H9 (cell line): ENCODE results near the gene KCTD2. TPM values are rescaled to one million over a fixed set of nuclear protein-coding genes. Genes with fewer than 3 reads are reported as not detected.

Experiments used
- DNase-seq: peaks from one replicate; pipeline ENCODE4 v3.0.0-alpha.2; 2017
- H2AFZ ChIP-seq: one replicate; pipeline ENCODE4 v1.6.1; 2013; ENCODE audit warnings: mild to moderate bottlenecking, low read length, control low read depth, moderate library complexity
- H2AK5ac ChIP-seq: 2 replicates; pipeline ENCODE4 v1.6.1; 2013; ENCODE audit warnings: low read length, control low read depth, mixed read lengths; ENCODE audit not compliant: insufficient read length
- H2BK120ac ChIP-seq: one replicate; pipeline ENCODE4 v1.6.1; 2013; ENCODE audit warnings: low read depth, mild to moderate bottlenecking, low read length, control low read depth, inconsistent platforms; ENCODE audit not compliant: poor library complexity, severe bottlenecking
- H2BK12ac ChIP-seq: 2 replicates; pipeline ENCODE4 v1.6.1; 2013; ENCODE audit warnings: low read length, control low read depth, mixed read lengths, low read depth; ENCODE audit not compliant: insufficient read length
- H2BK15ac ChIP-seq: 2 replicates; pipeline ENCODE4 v1.6.1; 2013; ENCODE audit warnings: low read depth, low read length, control low read depth
- H2BK20ac ChIP-seq: one replicate; pipeline ENCODE4 v1.6.1; 2013; ENCODE audit warnings: low read depth, mild to moderate bottlenecking, low read length, control low read depth, inconsistent platforms; ENCODE audit not compliant: poor library complexity, severe bottlenecking
- H2BK5ac ChIP-seq: 2 replicates; pipeline ENCODE4 v1.6.1; 2013; ENCODE audit warnings: low read length, control low read depth, mixed read lengths; ENCODE audit not compliant: insufficient read length
- H3K14ac ChIP-seq: 2 replicates; pipeline ENCODE4 v1.6.1; 2013; ENCODE audit warnings: low read length, control low read depth; ENCODE audit not compliant: insufficient read depth
- H3K18ac ChIP-seq: 2 replicates; pipeline ENCODE4 v1.6.1; 2013; ENCODE audit warnings: low read depth, mild to moderate bottlenecking, mixed read lengths, low read length, control low read depth; ENCODE audit not compliant: insufficient read length
- H3K23ac ChIP-seq: 2 replicates; pipeline ENCODE4 v1.6.1; 2013; ENCODE audit warnings: low read length, control low read depth, mixed read lengths, low read depth; ENCODE audit not compliant: insufficient read length
- H3K23me2 ChIP-seq: 2 replicates; pipeline ENCODE4 v1.6.1; 2013; ENCODE audit warnings: low read depth, mild to moderate bottlenecking, mixed read lengths, low read length, control low read depth; ENCODE audit not compliant: insufficient read length, poor library complexity, severe bottlenecking
- H3K27ac ChIP-seq: 2 replicates; pipeline ENCODE4 v1.5.1; 2013; ENCODE audit warnings: low read length, control low read depth, mixed read lengths, low read depth; ENCODE audit not compliant: insufficient read length
- H3K27me3 ChIP-seq: 2 replicates; pipeline ENCODE4 v1.6.1; 2013; ENCODE audit warnings: low read length, control low read depth, inconsistent platforms; ENCODE audit not compliant: insufficient read depth
- H3K4ac ChIP-seq: 2 replicates; pipeline ENCODE4 v1.6.1; 2013; ENCODE audit warnings: low read depth, mild to moderate bottlenecking, control low read depth, inconsistent platforms, low read length, moderate library complexity
- H3K4me1 ChIP-seq: 2 replicates; pipeline ENCODE4 v1.6.1; 2013; ENCODE audit warnings: low read length, control low read depth, inconsistent platforms; ENCODE audit not compliant: insufficient read depth
- H3K4me2 ChIP-seq: 2 replicates; pipeline ENCODE4 v1.6.1; 2013; ENCODE audit warnings: low read length, control low read depth, mixed read lengths; ENCODE audit not compliant: insufficient read length, insufficient read depth
- H3K56ac ChIP-seq: 2 replicates; pipeline ENCODE4 v1.6.1; 2013; ENCODE audit warnings: low read depth, mild to moderate bottlenecking, mixed read lengths, low read length, control low read depth; ENCODE audit not compliant: insufficient read length
- H3K79me1 ChIP-seq: 2 replicates; pipeline ENCODE4 v1.6.1; 2013; ENCODE audit warnings: low read depth, mild to moderate bottlenecking, moderate library complexity, low read length, control low read depth, inconsistent platforms; ENCODE audit not compliant: insufficient read depth, poor library complexity, severe bottlenecking
- H3K79me2 ChIP-seq: 2 replicates; pipeline ENCODE4 v1.6.1; 2013; ENCODE audit warnings: low read length, control low read depth, inconsistent platforms; ENCODE audit not compliant: insufficient read depth
- H3K9ac ChIP-seq: 2 replicates; pipeline ENCODE4 v1.6.1; 2013; ENCODE audit warnings: low read length, control low read depth, mixed read lengths; ENCODE audit not compliant: insufficient read length; ENCODE audit errors: extremely low read depth
- H3K9me3 ChIP-seq: one replicate; pipeline ENCODE4 v1.6.1; 2013; ENCODE audit warnings: low read depth, low read length, inconsistent platforms; ENCODE audit not compliant: control insufficient read depth
- H3T11ph ChIP-seq: one replicate; pipeline ENCODE4 v1.6.1; 2013; ENCODE audit warnings: mild to moderate bottlenecking, low read length, control low read depth, inconsistent platforms
- H4K20me1 ChIP-seq: one replicate; pipeline ENCODE4 v1.6.1; 2013; ENCODE audit not compliant: control insufficient read depth, insufficient read length, insufficient read depth
- H4K5ac ChIP-seq: 2 replicates; pipeline ENCODE4 v1.6.1; 2013; ENCODE audit warnings: low read depth, mild to moderate bottlenecking, mixed read lengths, low read length, control low read depth; ENCODE audit not compliant: insufficient read length
- H4K8ac ChIP-seq: replicated peaks from 2 replicates; pipeline ENCODE4 v1.6.1; 2013; ENCODE audit warnings: low read length, control low read depth, mixed read lengths, low read depth; ENCODE audit not compliant: insufficient read length
- H4K91ac ChIP-seq: 2 replicates; pipeline ENCODE4 v1.6.1; 2013; ENCODE audit warnings: low read depth, mild to moderate bottlenecking, moderate library complexity, mixed read lengths, low read length, control low read depth; ENCODE audit not compliant: insufficient read length
- H3K27ac Mint-ChIP-seq, 3 experiments: 2 replicates in 2 of 3; 3 replicates in 1 of 3; pipeline ENCODE4 v1.8.0; 2020 to 2021; ENCODE audit warnings: mixed read lengths in 3 of 3, mild to moderate bottlenecking in 1 of 3, moderate library complexity in 1 of 3
- H3K27me3 Mint-ChIP-seq: 2 replicates; pipeline ENCODE4 v1.8.0; 2021; ENCODE audit warnings: low read depth, mild to moderate bottlenecking, moderate library complexity, mixed read lengths
- H3K36me3 Mint-ChIP-seq, 3 experiments: 2 replicates in 2 of 3; 3 replicates in 1 of 3; pipeline ENCODE4 v1.8.0; 2020 to 2021; ENCODE audit warnings: low read depth in 3 of 3, mixed read lengths in 3 of 3; ENCODE audit not compliant: insufficient read depth in 1 of 3
- H3K4me1 Mint-ChIP-seq, 2 experiments: 2 replicates each; pipeline ENCODE4 v1.8.0; 2020; ENCODE audit warnings: mixed read lengths in 2 of 2
- H3K4me3 Mint-ChIP-seq, 2 experiments: 2 replicates in 1 of 2; 3 replicates in 1 of 2; pipeline ENCODE4 v1.8.0; 2020 to 2021; ENCODE audit warnings: mild to moderate bottlenecking in 2 of 2, mixed read lengths in 2 of 2, moderate library complexity in 1 of 2
- H3K9me3 Mint-ChIP-seq, 2 experiments: 2 replicates in 1 of 2; 3 replicates in 1 of 2; pipeline ENCODE4 v1.8.0; 2020; ENCODE audit warnings: mild to moderate bottlenecking in 2 of 2, mixed read lengths in 2 of 2, moderate library complexity in 1 of 2
- CTCF ChIP-seq: fragments of 200-600 bp; sonication (generic); conservative IDR thresholded peaks from 3 replicates; pipeline ENCODE4 v1.8.0; 2021; ENCODE audit warnings: antibody characterized with exemption, mild to moderate bottlenecking
- WGBS: extraction: QIAGEN DNeasy Blood & Tissue Kit; methylation state at CpG from one replicate; pipeline ENCODE4 v1.1.7; 2013; ENCODE audit warnings: missing lambda C conversion rate, low lambda C conversion rate, mixed read lengths; ENCODE audit not compliant: insufficient read length; ENCODE audit errors: extremely low coverage; 5-methylcytosine and 5-hydroxymethylcytosine counted together
- total RNA-seq: library from RNA; stranded (reverse); gene quantifications from 2 replicates; pipeline ENCODE4 v1.2.1, GENCODE V29; 2021

The KCTD2 gene
- total RNA-seq, 1 experiment from 2014 or later: 40.1 TPM

DNA sequence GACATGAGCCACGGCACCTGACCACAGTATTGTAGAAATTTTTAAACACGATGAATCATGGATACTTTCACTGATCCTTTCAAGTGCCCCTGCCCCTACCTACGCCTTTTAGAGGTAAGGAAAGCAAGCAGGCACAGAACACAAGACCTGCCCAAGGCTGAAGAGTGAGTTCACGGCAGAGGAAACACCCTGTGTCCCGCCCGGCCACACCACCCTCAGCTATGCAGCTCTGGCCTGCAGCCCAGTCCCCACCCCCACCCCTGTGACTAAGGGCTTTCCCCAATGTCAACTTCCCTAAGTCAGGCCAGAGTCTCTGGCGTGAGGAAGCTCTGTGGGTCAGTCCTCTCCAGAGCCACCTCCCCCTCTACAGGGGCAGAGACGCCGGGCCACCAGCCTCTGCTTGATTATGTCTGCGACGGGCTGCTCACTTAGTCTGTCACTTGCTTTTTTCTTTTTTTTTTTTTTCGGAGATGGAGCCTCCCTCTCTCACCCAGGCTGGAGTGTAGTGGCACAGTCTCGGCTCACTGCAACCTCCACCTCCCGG is 49.1 kb downstream of the KCTD2 start:
- Histone ChIP-seq H2AK5ac (no peak overlapping the region), H3K27me3 (no peaks in the 10 kb centered on the region), H3T11ph (no peak overlapping the region), H2AFZ (no peak overlapping the region), H4K20me1 (no peaks in the 10 kb centered on the region), H4K5ac (no peak overlapping the region), H3K9me3 (no peaks in the 10 kb centered on the region), H2BK15ac (no peak overlapping the region), H3K4me1 (no peaks in the 10 kb centered on the region; the same call in 1 of the 2 replicates), H3K18ac (no peak overlapping the region), H3K23me2 (no peaks in the 10 kb centered on the region), H3K14ac (no peak overlapping the region), H4K8ac (no peak overlapping the region), H3K79me1 (no peaks in the 10 kb centered on the region), H2BK20ac (no peak overlapping the region), H3K4ac (no peak overlapping the region), H2BK5ac (no peak overlapping the region), H2BK12ac (no peak overlapping the region), H4K91ac (no peak overlapping the region), H3K23ac (no peak overlapping the region), H2BK120ac (no peak overlapping the region), H3K9ac (no peak overlapping the region), H3K27ac (no peak overlapping the region), H3K79me2 (no peaks in the 10 kb centered on the region; the same call in 1 of the 2 replicates), H3K56ac (no peak overlapping the region), H3K4me2 (no peak overlapping the region)
- DNase-seq: peak; percentile 80
- TF ChIP-seq CTCF: no peak
- WGBS: no CpG with 5 or more reads among the region's 14 CpGs
- Mint-ChIP-seq H3K36me3 (peaks cover 9 to 36% (median 35%) of the 10 kb centered on the region in 3 experiments), H3K4me3 (peak overlapping the region in 1 of 2 experiments; percentile 50; a peak in 1 of 5 replicates), H3K4me1 (peaks cover 15 to 17% of the 10 kb centered on the region in 2 experiments), H3K27ac (peak overlapping the region; percentile 40 to 79 (median 61); a peak in 4 of 7 replicates), H3K9me3 (no peaks in the 10 kb centered on the region), H3K27me3 (no peaks in the 10 kb centered on the region)
